CD4-positive, alpha-beta T cell treated with Interleukin-4 for 4 hours (primary cell): ENCODE results near the gene MUC13.

Experiments
- DNase-seq: peaks from one replicate; pipeline ENCODE4 v3.0.0-alpha.2; 2020

Gene MUC13

GRCh38 chr3:124893526-124893925 is 41.0 kb downstream of the MUC13 start:
- DNase-seq = no peak

DNA sequence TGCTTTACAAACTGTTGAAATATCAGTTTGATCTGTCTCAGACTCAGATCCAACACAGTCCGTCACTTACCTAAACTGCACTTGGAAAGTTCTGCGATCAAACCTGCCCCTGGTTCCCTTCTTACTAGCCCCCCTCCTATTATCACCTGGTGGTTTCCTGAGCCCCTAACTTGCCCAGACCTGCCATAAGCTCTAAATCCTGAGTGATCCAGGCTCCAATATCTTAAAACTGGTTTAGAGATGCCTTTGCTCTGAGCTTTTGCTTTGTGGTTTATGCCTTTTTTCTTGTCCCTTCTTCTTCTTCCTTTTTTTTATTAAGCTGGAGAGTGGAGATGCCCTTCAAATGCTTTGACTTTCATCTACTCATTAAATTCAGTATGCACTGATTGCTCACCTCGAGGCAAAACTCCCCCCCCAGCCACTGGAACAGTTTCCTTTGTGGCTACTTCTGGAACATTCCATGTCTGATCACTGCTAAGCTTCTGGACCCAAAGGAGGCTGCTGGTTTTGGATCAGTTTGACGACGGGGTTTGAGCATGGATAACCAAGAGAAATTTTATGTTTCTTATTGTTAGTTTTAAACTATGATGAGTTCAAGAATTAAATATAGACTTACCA is 43.9 kb downstream of the MUC13 start:
- DNase-seq = no peak

DNA sequence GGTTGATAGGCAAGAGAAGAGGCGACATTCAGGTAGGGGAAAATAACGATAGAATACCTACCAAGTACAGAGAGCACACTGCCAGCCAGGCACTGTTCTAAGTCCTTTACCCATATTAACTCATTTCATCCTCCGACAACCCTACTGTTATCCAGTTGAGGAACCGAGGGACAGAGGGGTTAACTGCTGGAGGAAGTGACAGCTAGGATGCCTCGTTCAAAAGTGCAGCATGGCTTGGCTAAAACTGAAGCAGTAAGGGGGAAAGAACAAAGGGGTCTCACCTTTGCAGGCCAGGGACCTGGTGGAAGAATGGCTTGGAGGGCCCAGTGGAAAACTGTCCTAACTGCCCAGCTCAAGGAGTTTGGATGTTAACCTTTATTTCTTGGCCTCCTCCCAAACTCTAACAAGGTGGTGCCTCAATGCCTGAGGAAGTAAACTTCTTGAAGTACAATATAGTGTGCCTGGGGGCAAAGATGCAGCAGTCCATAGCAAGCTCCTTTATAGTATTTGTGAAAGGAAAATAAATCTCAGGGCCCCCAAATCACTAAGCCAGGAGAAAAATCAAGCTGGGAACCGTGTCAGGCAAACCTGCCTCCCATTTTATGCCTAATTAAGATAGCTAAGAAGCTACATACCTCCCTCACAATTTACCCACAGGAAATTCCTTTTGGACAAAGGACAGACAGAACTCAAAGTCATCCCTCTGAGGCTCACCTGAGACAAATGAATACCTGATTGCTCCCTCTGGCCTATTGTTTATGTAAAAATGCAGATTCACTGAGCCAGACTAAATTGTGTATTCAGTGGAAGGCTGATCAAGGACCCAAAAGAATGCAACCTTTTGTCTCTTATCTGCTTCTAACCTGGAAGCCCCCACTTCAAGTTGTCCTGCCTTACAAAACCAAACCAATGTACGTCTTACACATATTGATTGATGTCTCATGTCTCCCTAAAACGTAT is 45.8 kb downstream of the MUC13 start:
- DNase-seq = no peak

- no peak for DNase-seq
Measured at GRCh38 chr3:124887932-124888298, 46.6 kb downstream of the MUC13 start.

- DNase-seq = no peak
Measured at GRCh38 chr3:124887177-124887931, 47.2 kb downstream of the MUC13 start, which contains the start of gene ITGB5. Gene ITGB5 (minus strand): TSS chr3:124887365. CDS start chr3:124887000, 365 bp downstream.

DNA sequence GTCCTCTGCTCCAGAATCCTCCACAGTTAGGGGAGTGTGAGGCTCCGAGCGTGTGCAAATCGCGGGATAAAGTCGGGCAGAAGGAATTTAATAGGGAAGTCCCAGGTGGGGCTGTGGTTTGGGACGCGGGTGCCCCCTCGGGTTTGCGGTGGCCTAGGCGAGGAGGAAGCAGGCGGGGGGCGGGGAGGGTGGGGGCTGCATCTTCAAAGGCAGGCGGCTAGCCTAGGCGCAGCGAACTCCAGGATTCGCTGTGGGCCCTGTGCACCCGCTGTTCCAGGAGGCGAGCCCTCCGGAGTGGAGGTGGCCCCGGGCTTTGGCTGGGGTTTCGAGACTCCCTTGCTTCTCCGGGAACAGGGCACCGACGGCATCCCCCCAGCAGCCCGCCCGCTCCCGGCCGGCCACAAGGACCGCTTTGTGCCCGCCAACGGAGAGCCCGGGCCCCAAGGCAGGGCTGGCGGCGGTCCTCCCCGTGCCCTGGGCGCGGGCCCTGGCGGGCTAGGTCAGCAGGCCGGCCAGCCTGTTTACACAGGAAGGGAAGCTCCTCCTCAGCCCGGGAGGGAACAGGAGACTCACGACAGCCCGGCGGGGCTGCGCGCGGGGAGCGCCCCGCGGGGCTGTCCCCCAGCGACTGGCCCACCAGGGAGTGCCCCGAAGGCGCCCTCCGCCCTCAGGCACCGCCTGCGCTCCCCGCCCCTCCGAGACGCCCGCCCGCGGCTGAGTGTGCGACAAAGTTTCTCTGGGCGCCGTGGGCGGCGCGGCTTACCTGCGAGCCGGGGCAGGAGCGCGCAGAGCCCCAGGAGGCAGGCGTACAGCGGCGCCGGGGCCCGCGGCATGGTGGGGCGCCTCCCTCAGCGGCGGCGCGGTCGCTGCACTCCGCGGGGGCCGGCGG is 48.1 kb downstream of the MUC13 start:
- DNase-seq = no peak

DNA sequence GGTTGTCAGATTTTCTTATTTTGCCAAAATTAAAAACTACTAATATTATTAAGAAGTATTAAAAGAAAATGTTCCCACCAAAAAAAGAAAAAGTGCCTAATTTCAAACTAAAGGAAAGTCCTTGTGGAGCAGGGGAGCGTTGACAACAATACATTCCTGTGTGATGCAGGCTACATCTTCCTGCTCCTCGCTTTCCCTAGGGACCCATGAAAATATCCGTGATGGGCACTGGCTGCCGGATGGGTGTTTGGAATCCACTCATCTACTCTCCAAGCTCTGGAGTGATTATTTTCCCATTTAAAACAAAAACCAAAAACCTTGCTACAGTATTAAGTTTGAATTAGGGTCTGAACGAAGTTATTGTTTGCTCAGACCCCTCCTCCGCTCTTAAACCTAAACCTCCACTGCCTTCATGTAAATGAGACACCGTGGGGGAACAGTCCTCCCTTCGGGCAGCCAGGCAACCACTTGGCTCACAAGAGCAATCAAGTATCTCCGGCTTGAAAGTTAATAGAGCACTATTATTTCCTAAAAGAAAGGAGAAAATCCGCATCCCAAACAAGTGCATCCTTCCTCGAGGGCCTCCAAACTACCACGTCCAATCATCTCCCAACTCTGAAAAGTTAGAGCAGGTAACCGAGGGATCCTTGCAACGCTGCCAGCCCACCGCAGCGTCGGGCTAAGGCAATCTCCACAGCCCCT is 48.9 kb downstream of the MUC13 start:
- no peak for DNase-seq

DNA sequence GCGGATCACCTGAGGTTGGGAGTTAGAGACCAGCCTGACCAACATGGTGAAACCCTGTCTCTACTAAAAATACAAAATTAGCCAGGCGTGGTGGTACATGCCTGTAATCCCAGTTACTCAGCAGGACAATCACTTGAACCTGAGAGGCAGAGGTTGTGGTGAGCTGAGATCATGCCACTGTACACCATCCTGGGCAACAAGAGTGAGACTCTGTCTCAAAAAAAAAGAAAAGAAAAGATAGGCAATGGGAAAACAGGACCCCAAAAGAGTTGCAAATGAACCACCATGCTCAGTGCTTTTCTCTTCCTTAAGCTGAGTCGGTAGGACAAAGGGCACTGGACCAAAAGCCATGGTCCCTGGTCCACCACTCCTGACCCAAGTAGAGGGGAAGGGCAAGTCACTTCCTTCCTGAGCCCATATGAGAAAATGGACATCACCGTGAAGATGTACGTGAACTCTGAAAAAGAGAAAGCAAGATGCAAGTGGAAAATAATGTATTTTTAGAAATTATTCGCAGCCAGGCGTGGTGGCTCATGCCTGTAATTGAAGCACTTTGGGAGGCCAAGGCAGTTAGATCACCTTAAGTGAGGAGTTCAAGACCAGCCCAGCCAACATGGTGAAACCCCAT is 50.0 kb downstream of the MUC13 start:
- DNase-seq = no peak

GRCh38 chr3:124883766-124884473 is 50.6 kb downstream of the MUC13 start:
- no peak for DNase-seq

DNA sequence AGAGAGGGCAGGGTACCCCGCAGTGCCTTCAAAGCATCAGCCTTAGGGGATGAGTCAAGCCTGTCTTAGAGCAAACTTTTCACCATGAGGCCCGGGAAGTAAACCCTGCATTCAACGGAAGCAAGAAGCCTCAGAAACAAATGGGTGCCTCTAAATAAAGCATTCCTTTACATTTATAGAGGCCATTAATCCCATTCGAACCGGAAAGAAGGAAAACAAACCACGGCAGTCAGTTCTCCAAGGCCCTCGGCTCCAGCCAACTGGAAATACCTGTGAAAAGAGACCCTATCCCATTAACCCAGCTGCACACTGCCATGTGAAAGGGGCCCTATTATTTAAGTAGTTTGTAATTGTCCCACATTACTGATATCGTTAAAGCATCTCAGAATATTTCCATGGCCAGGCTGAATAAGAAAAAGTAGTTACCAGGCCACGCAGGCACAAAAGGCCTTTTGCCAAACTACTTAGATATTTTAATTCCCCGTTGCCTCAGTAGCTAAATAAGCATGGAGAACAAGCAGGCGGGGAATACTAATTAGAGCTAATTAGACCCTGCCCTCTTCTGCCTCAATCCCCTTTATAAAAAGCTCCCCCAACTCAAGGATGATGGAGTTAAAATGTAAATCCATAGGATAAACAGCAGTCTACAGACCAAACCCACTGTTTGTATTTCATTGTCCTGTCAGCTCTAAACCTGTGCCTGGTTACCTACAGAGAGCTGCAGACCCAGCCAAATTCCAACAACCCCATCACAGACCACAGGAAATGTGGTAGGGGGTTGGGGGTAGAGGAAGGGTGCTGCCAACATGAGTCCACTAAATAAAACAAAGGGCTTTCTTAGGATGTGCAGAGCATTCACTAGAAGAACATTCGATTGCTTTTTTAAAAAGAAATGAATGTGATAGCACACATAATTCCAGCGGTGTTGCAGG is 51.5 kb downstream of the MUC13 start:
- no peak for DNase-seq

DNA sequence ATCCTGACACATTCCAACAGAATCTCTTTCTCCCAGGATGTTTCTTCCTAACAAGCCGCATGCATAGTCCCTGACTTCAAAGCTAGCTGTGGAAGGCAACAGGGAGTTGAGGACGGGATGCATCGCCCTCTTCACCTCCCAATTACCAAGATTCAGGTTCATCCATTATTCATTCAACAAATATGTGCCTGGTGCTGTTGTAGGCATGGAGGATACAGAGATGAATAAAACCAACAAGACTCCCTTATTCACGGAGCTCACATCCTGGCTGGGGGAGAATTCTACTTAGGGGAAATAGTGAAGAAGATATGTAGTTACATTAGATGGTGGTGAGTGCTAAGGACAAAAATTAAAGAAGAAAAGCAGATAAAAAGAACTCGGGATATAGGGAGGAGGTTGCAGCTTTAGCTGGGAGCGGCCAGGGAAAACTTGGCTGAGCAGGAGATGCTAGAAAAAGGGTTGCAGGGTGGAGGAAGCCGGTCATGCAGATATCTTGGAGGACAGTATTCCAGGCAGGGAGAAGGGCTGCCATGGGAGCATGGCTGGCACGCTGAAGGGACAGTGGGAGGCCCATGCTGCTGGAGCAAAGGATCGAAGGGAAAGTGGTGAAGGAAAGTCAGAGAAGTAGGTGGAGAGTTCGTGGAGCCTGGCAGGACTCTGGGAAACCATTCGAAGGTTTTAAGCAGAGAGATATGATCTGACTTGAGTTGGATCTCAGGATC is 52.4 kb downstream of the MUC13 start:
- DNase-seq = no peak

- no peak for DNase-seq
Measured at GRCh38 chr3:124879337-124879680, 55.2 kb downstream of the MUC13 start.

DNA sequence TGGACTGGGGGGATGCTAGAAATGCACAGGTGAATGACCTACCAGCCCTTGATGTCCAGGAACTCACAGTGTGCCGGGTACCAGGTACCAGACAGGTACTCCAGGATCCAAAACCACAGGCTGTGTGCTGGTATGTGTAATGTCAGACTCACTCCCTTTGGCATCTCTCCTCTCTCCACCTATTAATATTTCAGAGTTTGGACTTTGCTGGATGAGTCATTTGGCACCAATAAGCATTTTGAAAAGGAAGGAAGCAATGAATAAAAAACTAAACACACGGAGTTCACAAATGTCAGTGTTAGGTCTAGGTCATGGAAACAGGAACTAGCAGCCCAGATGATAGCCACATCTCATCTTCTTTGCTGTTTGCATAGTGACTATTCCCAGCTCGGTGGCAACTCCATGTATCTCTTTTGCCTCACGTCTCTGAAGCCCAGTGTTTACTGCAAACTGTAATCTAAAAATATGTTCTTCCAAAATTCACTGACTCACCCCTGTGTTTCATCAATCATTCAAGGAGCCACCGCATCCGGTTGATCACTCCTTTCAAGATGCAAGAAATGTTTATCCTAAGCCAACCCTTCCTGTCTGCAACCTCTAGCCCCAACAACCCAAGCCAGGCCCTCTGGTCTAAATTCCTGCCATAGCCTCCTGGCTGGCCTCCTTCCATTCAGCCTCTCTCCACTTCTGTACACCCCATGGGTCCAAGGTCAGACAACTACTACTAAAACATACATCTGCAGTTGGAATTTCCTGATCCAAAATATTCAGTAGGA is 55.8 kb downstream of the MUC13 start:
- DNase-seq = peak; percentile 3

DNA sequence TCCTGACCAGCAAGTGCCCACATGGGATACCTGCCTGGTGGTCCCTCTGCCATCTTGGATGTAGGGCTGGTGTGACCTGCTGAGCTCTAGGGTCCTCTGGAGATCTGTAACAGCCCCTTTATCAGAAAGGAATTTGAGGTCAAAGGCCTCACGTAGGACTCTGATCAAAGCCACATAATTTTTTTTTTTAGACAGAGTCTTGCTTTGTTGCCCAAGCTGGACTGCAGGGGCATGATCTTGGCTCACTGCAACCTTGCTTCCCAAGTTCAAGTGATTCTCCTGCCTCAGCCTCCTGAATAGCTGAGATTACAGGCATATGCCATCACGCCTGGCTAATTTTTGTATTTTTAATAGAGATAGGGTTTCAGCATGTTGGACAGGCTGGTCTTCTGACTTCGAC is 56.9 kb downstream of the MUC13 start:
- DNase-seq = no peak

DNA sequence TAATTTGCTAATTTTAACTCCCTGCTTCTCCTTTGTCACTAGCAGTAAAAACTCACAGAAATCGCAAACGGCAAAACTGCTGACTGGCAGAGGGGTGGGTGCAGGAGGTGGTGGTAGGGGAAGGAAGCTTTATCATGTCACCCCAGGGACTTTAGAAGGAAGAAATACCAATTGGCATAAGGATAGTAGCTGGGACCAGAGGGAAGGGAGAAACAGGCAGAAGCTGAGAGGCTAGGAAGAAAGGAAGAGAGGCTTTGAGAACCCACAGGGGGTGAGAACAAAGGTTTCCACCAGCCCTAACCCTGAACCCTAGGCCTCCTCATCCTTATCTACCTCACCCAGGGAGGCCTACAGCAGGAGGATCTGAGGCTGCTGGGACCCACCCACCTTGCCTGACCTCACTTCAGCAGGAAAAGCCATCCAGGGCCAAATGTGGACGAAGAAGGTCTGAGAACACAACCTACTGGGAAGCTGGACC is 58.1 kb downstream of the MUC13 start:
- no peak for DNase-seq

DNA sequence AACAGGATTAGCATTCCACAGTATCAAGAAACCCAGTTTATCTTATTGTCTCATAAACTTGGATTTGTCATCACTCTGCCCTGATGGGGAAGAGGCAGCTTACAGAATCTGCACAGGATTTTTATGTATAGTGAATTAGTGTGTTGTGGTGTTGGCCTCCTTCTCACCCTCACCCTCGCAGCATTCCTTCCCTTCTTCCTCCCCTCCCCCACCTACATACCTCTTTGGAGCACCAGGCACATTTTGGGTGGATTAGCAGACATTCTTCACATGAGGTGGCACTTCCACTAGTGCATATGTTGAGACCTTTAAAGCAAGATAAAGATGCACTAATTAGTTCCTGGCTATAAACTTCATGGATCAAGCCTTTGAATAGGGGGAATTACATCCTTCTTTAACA is 61.3 kb downstream of the MUC13 start:
- DNase-seq = no peak

DNA sequence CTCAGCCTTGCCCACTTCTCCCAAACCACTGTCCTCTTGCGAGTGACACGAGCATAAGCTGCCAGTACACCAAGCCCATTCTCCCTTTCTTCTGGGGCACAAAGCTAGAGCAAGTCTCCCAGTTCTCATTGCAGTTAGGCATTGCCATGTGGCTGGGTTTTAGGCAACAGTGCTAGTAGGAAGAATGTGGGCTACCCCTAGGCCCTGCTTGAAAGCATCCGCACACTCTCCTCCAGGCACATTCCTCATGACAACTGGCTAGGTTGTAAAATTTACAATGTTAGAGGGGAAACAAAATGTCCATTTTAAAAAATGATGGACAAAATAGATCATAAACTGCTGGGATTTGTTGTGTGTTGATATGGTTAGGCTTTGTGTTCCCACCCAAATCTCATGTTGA is 67.0 kb downstream of the MUC13 start:
- DNase-seq = no peak

DNA sequence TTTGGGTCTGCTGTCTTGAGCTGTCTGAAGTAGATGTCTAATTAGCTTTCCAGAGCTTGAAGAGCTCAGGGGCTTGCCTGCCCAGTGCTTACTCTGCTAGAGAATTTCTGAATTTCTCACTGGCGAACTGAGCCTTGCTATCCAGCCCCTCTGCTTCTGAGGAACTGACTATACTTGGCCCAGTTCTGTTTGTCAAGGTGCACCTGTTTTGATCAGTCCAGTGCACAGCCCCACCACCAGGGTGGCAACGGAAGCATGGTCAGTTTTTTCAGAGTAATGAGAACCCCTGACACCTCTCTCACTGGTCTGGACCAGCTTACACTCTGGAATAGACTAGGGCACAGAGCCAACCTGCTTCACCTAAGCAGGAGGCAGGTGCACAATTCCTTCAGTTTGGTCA is 72.5 kb downstream of the MUC13 start:
- no peak for DNase-seq
